ENCODE data around the gene HEATR5B. TPM values are rescaled to one million over a fixed set of nuclear protein-coding genes. Genes with fewer than 3 reads are reported as not detected.
A peak's percentile ranks its signal among the peaks of the same experiment; 100 is the strongest.
"Not testable (repeated sequence)": the region's sequence is repeated elsewhere in the genome, so short reads cannot be mapped to it uniquely, and the experiment has no call there.

HEATR5B gene
- polyA plus RNA-seq, 3 donors: 3.5 to 21.6 (median 3.8) TPM

GRCh38 chr2:36951027-36951518, 133.1 kb downstream of the HEATR5B start:
- no peak overlapping the region for H3K27ac Mint-ChIP-seq
- H3K9ac ChIP-seq (ENCODE audit: insufficient read depth, low read length, poor library complexity, severe bottlenecking): no peak overlapping the region
- H3K79me2 ChIP-seq (ENCODE audit: insufficient read depth, low read length): peaks cover 72% of the 10 kb centered on the region

DNA sequence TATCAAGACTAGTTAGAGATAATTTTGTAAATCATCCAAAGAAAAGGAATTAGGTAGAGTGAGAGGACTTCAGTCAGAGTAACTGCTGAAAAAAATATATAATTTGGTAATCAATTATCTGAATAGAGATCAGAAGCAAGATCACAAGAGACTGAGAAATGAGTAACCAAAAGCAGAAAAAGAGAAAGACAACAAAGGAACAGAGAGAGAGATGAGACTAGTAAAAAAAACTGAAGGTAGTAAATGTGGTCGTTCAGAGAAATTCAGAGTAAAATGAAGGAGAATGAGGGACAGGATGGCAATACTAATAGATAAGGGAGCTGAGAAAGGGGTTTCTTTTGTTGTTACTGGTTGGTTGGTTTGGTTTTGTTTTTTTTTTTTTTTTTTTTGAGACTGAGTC, 134.3 kb downstream of the HEATR5B start:
- H3K4me3 Mint-ChIP-seq: no peak overlapping the region
- DNase-seq: no peak
- peaks cover 9% of the 10 kb centered on the region for H3K4me1 Mint-ChIP-seq
- H3K36me3 Mint-ChIP-seq: peaks cover 13 to 16% of the 10 kb centered on the region in 2 donors
- H3K36me3 ChIP-seq (replicated peaks in 1 of 2; ENCODE audit: control insufficient read depth in 1 of 2, insufficient read depth in 2 of 2, low read length in 2 of 2): peaks cover 0 to 4% of the 10 kb centered on the region in 2 donors
- no peaks in the 10 kb centered on the region for H3K4me1 ChIP-seq (ENCODE audit: control insufficient read depth in 1 of 2, insufficient read depth in 2 of 2, low read length in 2 of 2)
- WGBS (ENCODE audit: insufficient coverage): 82% methylated on average over 1 of the region's 1 CpG
- no peaks in the 10 kb centered on the region for H3K27me3 Mint-ChIP-seq (ENCODE audit: low read depth in 3 of 3)
- H3K9ac ChIP-seq (ENCODE audit: insufficient read depth, low read length, poor library complexity, severe bottlenecking): no peak overlapping the region
- H3K4me2 ChIP-seq (replicated peaks; ENCODE audit: extremely low read depth, low read length, poor library complexity, severe bottlenecking): no peak overlapping the region
- peak overlapping the region in 1 of 7 donors; percentile 1 for H3K27ac Mint-ChIP-seq
- H2AFZ ChIP-seq (ENCODE audit: insufficient read depth, low read depth, low read length, poor library complexity, severe bottlenecking): no peak overlapping the region
- intact Hi-C loops (cut with micrococcal nuclease): no loop called here
- peaks cover 0 to 4% (median 0%) of the 10 kb centered on the region in 7 donors for H3K9me3 Mint-ChIP-seq
- no peak overlapping the region for H3K27ac ChIP-seq (ENCODE audit: low read depth in 1 of 2, low read length in 2 of 2)
- H3K79me2 ChIP-seq (ENCODE audit: insufficient read depth, low read length): peaks cover 59% of the 10 kb centered on the region
- peaks cover 36% of the 10 kb centered on the region for H4K20me1 ChIP-seq (ENCODE audit: insufficient read depth, low read length)
- H3K27me3 ChIP-seq (ENCODE audit: control insufficient read depth in 2 of 2, insufficient read depth in 2 of 2, low read length in 2 of 2): no peaks in the 10 kb centered on the region
- TF ChIP-seq, protein P1, sequence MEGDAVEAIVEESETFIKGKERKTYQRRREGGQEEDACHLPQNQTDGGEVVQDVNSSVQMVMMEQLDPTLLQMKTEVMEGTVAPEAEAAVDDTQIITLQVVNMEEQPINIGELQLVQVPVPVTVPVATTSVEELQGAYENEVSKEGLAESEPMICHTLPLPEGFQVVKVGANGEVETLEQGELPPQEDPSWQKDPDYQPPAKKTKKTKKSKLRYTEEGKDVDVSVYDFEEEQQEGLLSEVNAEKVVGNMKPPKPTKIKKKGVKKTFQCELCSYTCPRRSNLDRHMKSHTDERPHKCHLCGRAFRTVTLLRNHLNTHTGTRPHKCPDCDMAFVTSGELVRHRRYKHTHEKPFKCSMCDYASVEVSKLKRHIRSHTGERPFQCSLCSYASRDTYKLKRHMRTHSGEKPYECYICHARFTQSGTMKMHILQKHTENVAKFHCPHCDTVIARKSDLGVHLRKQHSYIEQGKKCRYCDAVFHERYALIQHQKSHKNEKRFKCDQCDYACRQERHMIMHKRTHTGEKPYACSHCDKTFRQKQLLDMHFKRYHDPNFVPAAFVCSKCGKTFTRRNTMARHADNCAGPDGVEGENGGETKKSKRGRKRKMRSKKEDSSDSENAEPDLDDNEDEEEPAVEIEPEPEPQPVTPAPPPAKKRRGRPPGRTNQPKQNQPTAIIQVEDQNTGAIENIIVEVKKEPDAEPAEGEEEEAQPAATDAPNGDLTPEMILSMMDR (IDR thresholded peaks at IDR 0.05): no peak
- no peaks in the 10 kb centered on the region for H3K9me3 ChIP-seq (replicated peaks in 1 of 2; ENCODE audit: control insufficient read depth in 1 of 2, insufficient read depth in 1 of 2, low read length in 2 of 2)
- H3K4me3 ChIP-seq (replicated peaks in 1 of 3; ENCODE audit: low read depth in 2 of 3, low read length in 3 of 3): no peak overlapping the region

More at GRCh38 chr2:36951027-36951518, 133.1 kb downstream of the HEATR5B start:
- H3K9me3 Mint-ChIP-seq: no peaks in the 10 kb centered on the region
- H3K4me1 Mint-ChIP-seq: peaks cover 12% of the 10 kb centered on the region
- Histone ChIP-seq H3K4me1 (ENCODE audit: control insufficient read depth in 1 of 2, insufficient read depth in 2 of 2, low read length in 2 of 2) (no peaks in the 10 kb centered on the region), H2AFZ (ENCODE audit: insufficient read depth, low read depth, low read length, poor library complexity, severe bottlenecking) (no peak overlapping the region), H3K4me2 (replicated peaks; ENCODE audit: extremely low read depth, low read length, poor library complexity, severe bottlenecking) (no peak overlapping the region), H3K9me3 (replicated peaks in 1 of 2; ENCODE audit: control insufficient read depth in 1 of 2, insufficient read depth in 1 of 2, low read length in 2 of 2) (no peaks in the 10 kb centered on the region), H3K4me3 (replicated peaks in 1 of 3; ENCODE audit: low read depth in 2 of 3, low read length in 3 of 3) (no peak overlapping the region), H4K20me1 (ENCODE audit: insufficient read depth, low read length) (peaks cover 48% of the 10 kb centered on the region), H3K36me3 (replicated peaks in 1 of 2; ENCODE audit: control insufficient read depth in 1 of 2, insufficient read depth in 2 of 2, low read length in 2 of 2) (peaks cover 0 to 4% of the 10 kb centered on the region in 2 donors), H3K27ac (ENCODE audit: low read depth in 1 of 2, low read length in 2 of 2) (no peak overlapping the region), H3K27me3 (ENCODE audit: control insufficient read depth in 2 of 2, insufficient read depth in 2 of 2, low read length in 2 of 2) (no peaks in the 10 kb centered on the region)
- H3K27me3 Mint-ChIP-seq (ENCODE audit: low read depth in 3 of 3): no peaks in the 10 kb centered on the region
- H3K4me3 Mint-ChIP-seq: no peak overlapping the region
- TF ChIP-seq, protein P1 (IDR thresholded peaks at IDR 0.05): no peak
- DNase-seq: no peak
- intact Hi-C loops (cut with micrococcal nuclease): no loop called here
- peaks cover 13 to 16% of the 10 kb centered on the region in 2 donors for H3K36me3 Mint-ChIP-seq
- no CpG with 5 or more reads among the region's 2 CpGs for WGBS (ENCODE audit: insufficient coverage)

DNA sequence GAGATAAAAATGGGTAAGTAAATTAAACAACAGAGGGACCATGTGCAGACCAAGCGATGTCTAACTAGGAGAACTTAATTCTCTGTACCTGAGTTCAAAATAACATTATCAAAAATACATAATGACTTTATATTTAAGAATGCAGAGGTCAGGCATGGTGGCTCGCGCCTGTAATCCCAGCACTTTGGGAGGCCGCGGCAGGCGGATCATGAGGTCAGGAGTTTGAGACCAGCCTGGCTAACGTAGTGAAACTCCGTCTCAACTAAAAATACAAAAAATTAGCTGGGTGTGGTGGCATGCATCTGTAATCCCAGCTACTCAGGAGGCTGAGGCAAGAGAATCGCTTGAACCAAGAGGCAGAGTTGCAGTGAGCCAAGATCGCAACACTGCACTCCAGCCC, 138.9 kb downstream of the HEATR5B start:
- H3K4me2 ChIP-seq (replicated peaks; ENCODE audit: extremely low read depth, low read length, poor library complexity, severe bottlenecking); H3K27me3 Mint-ChIP-seq (ENCODE audit: low read depth in 3 of 3); intact Hi-C loops (cut with micrococcal nuclease); DNase-seq; H3K9me3 ChIP-seq (replicated peaks in 1 of 2; ENCODE audit: control insufficient read depth in 1 of 2, insufficient read depth in 1 of 2, low read length in 2 of 2); H3K27me3 ChIP-seq (ENCODE audit: control insufficient read depth in 2 of 2, insufficient read depth in 2 of 2, low read length in 2 of 2); H3K27ac Mint-ChIP-seq; H3K4me1 Mint-ChIP-seq; H3K36me3 Mint-ChIP-seq; H2AFZ ChIP-seq (ENCODE audit: insufficient read depth, low read depth, low read length, poor library complexity, severe bottlenecking); H3K27ac ChIP-seq (ENCODE audit: low read depth in 1 of 2, low read length in 2 of 2); H3K4me3 Mint-ChIP-seq; H3K9me3 Mint-ChIP-seq; H3K4me1 ChIP-seq (ENCODE audit: control insufficient read depth in 1 of 2, insufficient read depth in 2 of 2, low read length in 2 of 2); H3K4me3 ChIP-seq (replicated peaks in 1 of 3; ENCODE audit: low read depth in 2 of 3, low read length in 3 of 3); H3K36me3 ChIP-seq (replicated peaks in 1 of 2; ENCODE audit: control insufficient read depth in 1 of 2, insufficient read depth in 2 of 2, low read length in 2 of 2); H3K9ac ChIP-seq (ENCODE audit: insufficient read depth, low read length, poor library complexity, severe bottlenecking): not testable (repeated sequence)
- 100% methylated on average over 2 of the region's 10 CpGs for WGBS (ENCODE audit: insufficient coverage)
- H4K20me1 ChIP-seq (ENCODE audit: insufficient read depth, low read length): peaks cover 27% of the 10 kb centered on the region
- peaks cover 24% of the 10 kb centered on the region for H3K79me2 ChIP-seq (ENCODE audit: insufficient read depth, low read length)
